GM19238 (cell line): ENCODE data around the gene TMEM44.
"Not testable (repeated sequence)": the region's sequence is repeated elsewhere in the genome, so short reads cannot be mapped to it uniquely, and the experiment has no call there.

Experiments used
- DNase-seq: peaks from one replicate; pipeline ENCODE4 v3.0.0; 2011; ENCODE audit warnings: low spot score; ENCODE audit not compliant: insufficient read length

Gene TMEM44

DNA sequence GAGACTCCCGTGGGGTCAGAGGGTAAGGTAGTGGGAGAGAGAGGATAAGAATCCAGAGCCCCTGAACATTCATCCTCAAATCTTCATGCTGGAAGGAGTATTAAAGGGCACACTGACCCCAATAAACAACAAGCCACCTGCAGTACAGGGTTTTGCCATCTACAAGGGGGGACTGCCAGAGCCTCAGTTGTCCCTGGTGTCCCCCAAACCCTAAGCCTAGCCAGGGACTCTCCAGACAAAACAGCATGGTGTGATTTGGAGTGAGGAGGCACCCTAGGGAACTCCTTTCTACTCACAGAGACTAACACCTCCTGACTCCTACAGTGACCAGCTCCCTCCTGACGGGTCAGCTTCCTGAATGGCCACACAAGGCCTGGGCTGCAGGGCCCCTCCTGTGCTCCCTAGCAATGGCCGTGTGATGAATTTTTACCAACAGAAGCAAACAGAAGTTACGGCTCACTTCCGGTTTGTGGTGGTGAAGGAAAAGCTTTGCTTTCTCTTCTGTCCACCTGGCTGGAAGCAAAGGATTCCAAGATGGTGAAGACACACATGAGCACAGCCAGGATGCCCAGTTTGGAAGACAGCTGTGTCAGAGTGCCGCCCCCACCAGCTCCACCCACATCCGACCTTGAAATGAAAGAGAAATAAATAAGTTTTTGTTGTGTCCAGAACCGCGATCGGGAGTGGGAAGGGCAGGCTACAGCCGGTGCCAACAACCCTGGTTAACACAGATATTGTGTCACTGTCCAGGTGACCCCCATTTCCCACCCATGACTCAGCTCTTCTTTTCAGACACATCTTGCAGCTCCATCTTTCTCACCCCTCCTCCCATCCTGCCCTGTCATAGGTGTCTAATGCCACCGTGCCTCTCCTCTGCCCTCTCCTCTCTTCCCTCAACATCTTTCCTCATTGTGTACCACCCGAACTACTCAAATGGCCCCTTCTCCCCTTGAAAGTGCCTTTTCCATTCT lies 76.8 kb downstream of the TMEM44 start:
- DNase-seq, result no peak

DNA sequence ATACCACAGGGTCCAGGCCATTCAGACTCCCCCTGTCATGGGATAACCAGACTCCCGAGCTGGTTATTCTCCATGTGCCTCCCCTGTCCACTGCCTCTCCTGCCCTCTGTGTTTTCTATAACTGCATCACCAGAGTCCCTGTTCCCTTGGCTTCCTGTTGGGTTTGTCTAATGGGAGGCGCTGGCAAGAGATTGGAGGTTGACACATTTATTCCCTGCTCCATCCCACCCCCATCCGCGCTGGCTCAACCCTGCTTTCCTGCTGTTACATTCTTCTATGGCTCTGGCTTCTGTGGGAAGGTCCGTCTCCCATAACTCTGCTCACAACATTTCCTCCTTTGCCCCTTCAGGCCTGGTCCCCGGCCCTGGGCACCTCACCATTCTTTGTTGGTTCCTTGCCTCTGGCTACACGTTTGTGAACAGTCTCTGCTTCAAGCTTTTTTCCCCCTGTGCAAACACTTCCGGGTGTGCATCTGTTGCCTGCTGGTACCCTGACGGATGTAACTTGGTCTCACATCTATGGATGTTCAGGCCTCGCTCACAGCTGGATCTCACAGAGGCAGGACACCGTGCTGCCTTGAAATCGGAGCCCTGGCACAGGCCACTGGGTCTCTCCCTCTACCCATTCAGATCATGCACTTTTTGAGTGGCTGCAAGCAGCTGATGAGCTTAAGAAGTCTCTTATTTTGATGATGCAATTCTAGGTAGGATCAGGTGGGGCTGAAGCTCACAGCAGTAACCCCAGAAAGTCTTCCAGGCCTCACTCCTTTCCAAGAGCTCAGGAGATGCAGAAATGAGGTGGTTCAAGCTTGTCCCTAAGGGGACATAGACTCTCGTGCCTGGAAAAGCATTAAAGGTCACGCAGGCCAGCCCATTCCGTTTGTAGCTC lies 77.8 kb downstream of the TMEM44 start:
- no peak for DNase-seq

- no peak for DNase-seq
Observed at GRCh38 chr3:194554473-194555123, 78.6 kb downstream of the TMEM44 start.

- DNase-seq, result no peak
Observed at GRCh38 chr3:194552327-194552949, 80.8 kb downstream of the TMEM44 start.

GRCh38 chr3:194549853-194550252 lies 83.4 kb downstream of the TMEM44 start:
- no peak for DNase-seq

DNA sequence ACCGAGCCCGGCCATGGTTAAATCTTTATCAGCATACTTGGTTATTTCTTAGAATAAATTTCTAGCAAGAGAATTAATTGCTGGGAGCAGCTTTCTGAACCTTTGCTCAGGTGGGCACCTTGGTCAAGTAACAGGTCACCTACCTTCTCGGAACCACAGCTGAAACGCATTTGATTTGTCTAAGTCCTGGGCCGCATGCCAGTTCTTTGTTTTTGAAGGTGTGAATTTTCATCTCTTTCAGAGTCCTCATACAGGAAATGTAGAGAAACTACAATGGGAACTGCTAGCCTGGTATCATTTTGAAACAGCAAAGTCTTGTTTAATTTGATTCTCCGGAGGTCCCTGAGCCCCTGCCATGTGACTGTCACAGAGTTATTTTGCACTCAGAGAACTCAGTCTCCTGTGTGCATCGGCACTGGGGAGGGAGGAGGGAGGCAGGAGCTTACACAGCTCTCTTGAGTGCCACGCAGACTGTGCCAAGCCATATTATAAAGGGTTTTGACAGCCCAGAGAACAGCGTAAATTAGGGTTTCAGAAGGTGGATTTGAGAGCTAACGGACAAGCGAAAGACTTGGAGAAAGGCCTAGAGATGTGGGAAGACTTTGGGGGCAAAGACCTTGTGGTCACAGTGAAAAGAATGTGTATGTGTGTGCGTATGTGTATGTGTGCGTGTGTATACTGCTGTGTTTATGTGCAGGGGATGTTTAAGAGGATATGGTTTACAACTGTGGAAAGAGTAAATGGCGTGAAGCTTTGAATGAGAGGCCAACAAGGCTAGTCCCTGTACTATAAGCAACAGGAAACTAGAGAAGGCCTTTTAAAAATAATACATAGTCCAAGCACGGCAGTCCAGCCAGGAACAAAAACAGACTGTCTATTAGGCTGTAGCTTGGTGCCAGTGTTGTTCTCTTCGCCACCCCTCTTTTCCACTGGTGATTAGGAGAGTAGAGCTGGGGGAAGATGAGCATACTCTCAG lies 84.6 kb downstream of the TMEM44 start:
- no peak for DNase-seq

- no peak for DNase-seq
Observed at GRCh38 chr3:194547042-194547441, 86.2 kb downstream of the TMEM44 start.

DNA sequence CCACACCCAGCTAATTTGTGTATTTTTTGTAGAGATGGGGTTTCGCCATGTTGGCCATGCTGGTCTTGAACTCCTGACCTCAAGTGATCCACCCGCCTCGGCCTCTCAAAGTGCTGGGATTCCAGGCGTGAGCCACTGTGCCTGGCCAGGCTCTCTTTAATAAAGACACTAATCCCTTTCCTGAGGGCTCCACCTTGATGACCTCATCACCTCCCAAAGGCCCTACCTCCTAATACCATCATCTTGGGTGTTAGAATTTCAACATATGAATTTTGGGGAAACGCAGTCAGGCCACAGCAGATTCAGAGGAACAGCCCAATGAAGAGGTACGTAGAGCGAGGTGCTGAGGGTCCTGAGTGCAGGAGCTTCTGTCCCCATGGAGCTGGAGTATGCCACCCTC lies 87.7 kb downstream of the TMEM44 start:
- DNase-seq, result not testable (repeated sequence)

GRCh38 chr3:194543550-194543949 lies 89.7 kb downstream of the TMEM44 start:
- DNase-seq, result no peak

GRCh38 chr3:194541483-194541882 lies 91.7 kb downstream of the TMEM44 start:
- DNase-seq, result no peak

DNA sequence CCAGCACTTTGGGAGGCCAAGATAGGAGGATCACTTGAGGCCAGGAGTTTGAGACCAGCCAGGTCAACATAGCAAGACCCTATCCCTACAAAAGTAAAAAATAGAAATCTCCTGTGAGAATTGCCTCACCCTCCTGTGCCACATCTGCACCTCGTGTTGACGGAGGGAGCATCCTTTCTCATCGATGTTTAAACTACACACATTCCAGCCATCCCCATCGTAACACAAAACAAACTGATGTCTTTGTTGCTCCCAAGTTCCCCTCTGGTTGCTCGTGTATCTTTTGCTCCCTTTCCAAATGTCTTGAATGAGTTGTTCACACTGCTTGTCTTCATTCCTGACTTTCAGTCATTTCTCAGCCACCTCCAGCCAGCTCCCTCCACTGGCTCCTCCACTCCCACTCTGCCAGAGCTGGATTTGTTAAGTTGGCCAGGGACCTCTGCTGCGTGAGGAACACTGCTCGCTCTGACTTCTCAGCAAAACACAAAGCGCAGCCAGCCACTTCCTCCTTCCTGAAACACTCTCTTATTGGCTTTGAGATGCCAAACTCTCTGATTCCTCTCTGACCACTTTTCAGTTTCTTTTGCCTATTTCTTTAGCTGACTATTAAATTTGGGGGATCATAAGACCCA lies 92.8 kb downstream of the TMEM44 start:
- no peak for DNase-seq

- no peak for DNase-seq
Observed at GRCh38 chr3:194539498-194539897, 93.7 kb downstream of the TMEM44 start.

- DNase-seq, result no peak
Observed at GRCh38 chr3:194537732-194538247, 95.4 kb downstream of the TMEM44 start.
